Measurements from ENCODE around the gene ATXN7.

ATXN7 gene

DNA sequence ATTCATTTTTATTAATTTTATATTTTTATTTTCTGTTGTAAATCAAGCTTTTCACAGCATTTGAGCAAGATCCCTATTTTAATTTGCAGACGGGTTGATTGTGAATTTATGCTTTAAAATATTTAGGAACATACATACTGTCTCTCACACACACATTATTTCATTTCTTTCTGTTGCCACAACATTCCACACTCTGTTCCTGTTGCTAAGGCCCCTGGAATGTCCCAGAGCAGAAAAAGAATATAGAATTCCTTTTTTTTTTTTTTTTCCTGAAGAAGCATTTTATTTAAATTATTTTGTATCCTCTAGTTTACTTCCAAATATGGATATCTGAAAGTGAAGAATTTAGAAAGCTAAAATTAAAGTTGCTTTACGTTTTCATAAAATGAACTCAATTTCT is 85.3 kb downstream of the ATXN7 start:
- Histone ChIP-seq H4K8ac (ENCODE audit: low read depth, low read length) (no peak overlapping the region), H3K79me1 (ENCODE audit: low read length) (peaks cover 20% of the 10 kb centered on the region), H3K23ac (ENCODE audit: low read length) (no peak overlapping the region), H2BK120ac (ENCODE audit: low read depth, low read length) (no peak overlapping the region), H3K4me3 (ENCODE audit: low read length) (no peak overlapping the region), H3K27me3 (ENCODE audit: insufficient read depth, low read length, poor library complexity) (no peaks in the 10 kb centered on the region), H3K27ac (ENCODE audit: low read depth, low read length) (no peak overlapping the region), H3K56ac (ENCODE audit: low read length) (no peak overlapping the region), H2BK15ac (replicated peaks; ENCODE audit: low read depth) (no peak overlapping the region), H2BK5ac (ENCODE audit: low read length) (no peak overlapping the region), H3K4me2 (ENCODE audit: low read length) (no peak overlapping the region), H3K9ac (ENCODE audit: low read length) (no peak overlapping the region), H3K79me2 (ENCODE audit: control insufficient read depth, insufficient read depth, low read length) (peaks cover 4% of the 10 kb centered on the region), H3K18ac (ENCODE audit: low read length) (no peak overlapping the region), H2AK5ac (ENCODE audit: low read length) (no peak overlapping the region), H4K5ac (ENCODE audit: low read length) (no peak overlapping the region), H3K4me1 (ENCODE audit: control insufficient read depth, low read depth, low read length) (peaks cover 6% of the 10 kb centered on the region), H3K36me3 (ENCODE audit: control insufficient read depth, insufficient read depth, low read length) (no peaks in the 10 kb centered on the region), H3K4ac (ENCODE audit: low read depth, low read length) (no peak overlapping the region)
- no CpG with 5 or more reads among the region's 2 CpGs for WGBS (ENCODE audit: extremely low coverage, insufficient coverage, low lambda C conversion rate)
- no peak for DNase-seq

DNA sequence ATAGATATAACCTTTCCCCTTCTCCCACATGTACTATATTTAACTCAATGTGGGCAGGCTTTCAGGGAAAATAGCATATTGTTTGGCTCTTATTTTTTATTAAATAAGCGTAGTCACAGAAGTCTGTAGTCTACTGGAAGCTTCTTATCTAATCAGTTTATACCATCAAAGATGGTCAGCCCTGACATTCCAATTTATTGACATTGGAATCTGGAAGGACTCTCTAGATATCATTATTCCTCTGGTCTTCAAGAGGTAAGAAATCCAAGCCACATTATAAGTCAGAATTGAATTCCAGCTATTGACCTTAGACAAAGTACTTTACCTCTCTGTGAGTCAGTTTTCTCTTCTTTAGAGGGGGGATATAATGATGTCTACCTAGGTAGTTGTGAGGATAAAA is 87.0 kb downstream of the ATXN7 start:
- H2BK120ac ChIP-seq (ENCODE audit: low read depth, low read length) = no peak overlapping the region
- no CpG with 5 or more reads among the region's 1 CpG for WGBS (ENCODE audit: extremely low coverage, insufficient coverage, low lambda C conversion rate)
- H3K4me1 ChIP-seq (ENCODE audit: control insufficient read depth, low read depth, low read length) = peaks cover 13% of the 10 kb centered on the region
- no peak overlapping the region for H3K56ac ChIP-seq (ENCODE audit: low read length)
- no peak overlapping the region for H4K5ac ChIP-seq (ENCODE audit: low read length)
- no peaks in the 10 kb centered on the region for H3K36me3 ChIP-seq (ENCODE audit: control insufficient read depth, insufficient read depth, low read length)
- H2BK5ac ChIP-seq (ENCODE audit: low read length) = no peak overlapping the region
- no peaks in the 10 kb centered on the region for H3K27me3 ChIP-seq (ENCODE audit: insufficient read depth, low read length, poor library complexity)
- DNase-seq = no peak
- no peak overlapping the region for H2BK15ac ChIP-seq (replicated peaks; ENCODE audit: low read depth)
- no peak overlapping the region for H3K23ac ChIP-seq (ENCODE audit: low read length)
- no peak overlapping the region for H4K8ac ChIP-seq (ENCODE audit: low read depth, low read length)
- no peak overlapping the region for H3K4me2 ChIP-seq (ENCODE audit: low read length)
- H3K79me1 ChIP-seq (ENCODE audit: low read length) = peaks cover 17% of the 10 kb centered on the region
- H3K79me2 ChIP-seq (ENCODE audit: control insufficient read depth, insufficient read depth, low read length) = peaks cover 4% of the 10 kb centered on the region
- no peak overlapping the region for H3K27ac ChIP-seq (ENCODE audit: low read depth, low read length)
- H3K4ac ChIP-seq (ENCODE audit: low read depth, low read length) = no peak overlapping the region
- H3K4me3 ChIP-seq (ENCODE audit: low read length) = no peak overlapping the region
- no peak overlapping the region for H3K9ac ChIP-seq (ENCODE audit: low read length)
- H2AK5ac ChIP-seq (ENCODE audit: low read length) = no peak overlapping the region
- H3K18ac ChIP-seq (ENCODE audit: low read length) = no peak overlapping the region

DNA sequence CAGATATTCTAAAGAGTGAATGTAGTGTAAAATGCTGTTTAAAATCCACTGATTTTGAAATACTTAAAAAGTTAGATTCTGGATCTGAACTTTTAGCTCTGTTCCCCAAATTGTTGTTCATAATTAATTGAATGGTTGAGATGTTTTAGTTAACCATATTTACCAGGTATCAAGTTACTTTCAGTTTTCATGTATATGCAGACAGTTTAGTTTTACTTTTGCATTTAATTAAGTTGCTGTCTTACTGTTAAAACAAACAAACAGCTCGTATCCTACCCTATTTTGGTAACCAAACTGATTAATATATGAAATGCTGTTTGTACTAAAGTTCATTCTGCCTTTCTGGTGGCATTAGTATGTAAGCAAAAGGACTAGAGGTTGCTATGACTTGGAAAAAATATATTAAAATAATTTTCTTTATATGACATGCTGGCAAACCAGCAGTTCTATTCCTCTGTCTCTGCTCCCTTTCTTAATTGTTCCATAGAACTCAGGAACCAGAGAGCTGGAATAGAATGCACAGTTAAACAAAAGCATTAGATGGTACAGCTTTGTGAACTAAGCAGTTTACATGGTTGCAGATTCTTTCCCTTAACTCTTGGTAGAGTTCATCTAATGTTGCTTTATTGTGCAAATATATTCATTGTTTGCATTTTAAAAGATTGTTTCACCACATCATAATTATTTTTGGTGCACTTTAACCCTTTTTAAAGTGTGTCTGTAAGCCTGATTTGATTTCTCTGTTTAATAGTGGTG is 88.0 kb downstream of the ATXN7 start:
- no CpG with 5 or more reads among the region's 1 CpG for WGBS (ENCODE audit: extremely low coverage, insufficient coverage, low lambda C conversion rate)

DNA sequence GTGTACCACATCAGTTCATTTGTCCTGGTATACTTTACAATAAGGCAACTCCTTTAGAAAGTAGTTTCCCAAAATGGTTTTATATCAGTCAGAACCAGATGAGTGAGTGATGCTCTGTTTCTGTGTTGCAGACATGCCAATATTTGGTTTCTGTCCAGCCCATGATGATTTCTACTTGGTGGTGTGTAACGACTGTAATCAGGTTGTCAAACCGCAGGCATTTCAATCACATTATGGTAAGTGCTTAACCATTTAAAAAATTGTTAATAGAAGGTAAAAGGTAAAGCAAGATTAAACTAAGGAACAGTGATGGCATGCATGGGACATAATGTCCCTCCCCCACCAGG is 88.6 kb downstream of the ATXN7 start:
- Histone ChIP-seq H2BK15ac (replicated peaks; ENCODE audit: low read depth) (no peak overlapping the region), H3K18ac (ENCODE audit: low read length) (no peak overlapping the region), H3K36me3 (ENCODE audit: control insufficient read depth, insufficient read depth, low read length) (no peaks in the 10 kb centered on the region), H3K23ac (ENCODE audit: low read length) (no peak overlapping the region), H3K56ac (ENCODE audit: low read length) (no peak overlapping the region), H3K27me3 (ENCODE audit: insufficient read depth, low read length, poor library complexity) (no peaks in the 10 kb centered on the region), H2BK5ac (ENCODE audit: low read length) (no peak overlapping the region), H3K4me3 (ENCODE audit: low read length) (no peak overlapping the region), H3K4me2 (ENCODE audit: low read length) (no peak overlapping the region), H3K9ac (ENCODE audit: low read length) (no peak overlapping the region), H3K27ac (ENCODE audit: low read depth, low read length) (no peak overlapping the region), H3K4ac (ENCODE audit: low read depth, low read length) (no peak overlapping the region), H2AK5ac (ENCODE audit: low read length) (no peak overlapping the region), H3K4me1 (ENCODE audit: control insufficient read depth, low read depth, low read length) (peaks cover 18% of the 10 kb centered on the region), H2BK120ac (ENCODE audit: low read depth, low read length) (no peak overlapping the region), H4K5ac (ENCODE audit: low read length) (no peak overlapping the region), H4K8ac (ENCODE audit: low read depth, low read length) (no peak overlapping the region), H3K79me2 (ENCODE audit: control insufficient read depth, insufficient read depth, low read length) (peaks cover 4% of the 10 kb centered on the region), H3K79me1 (ENCODE audit: low read length) (peaks cover 12% of the 10 kb centered on the region)
- WGBS (ENCODE audit: extremely low coverage, insufficient coverage, low lambda C conversion rate) = no CpG with 5 or more reads among the region's 2 CpGs
- DNase-seq = no peak

More for the DNA sequence above, 88.0 kb downstream of the ATXN7 start:
- Histone ChIP-seq H3K56ac (ENCODE audit: low read length) (no peak overlapping the region), H3K23ac (ENCODE audit: low read length) (no peak overlapping the region), H3K79me2 (ENCODE audit: control insufficient read depth, insufficient read depth, low read length) (peaks cover 4% of the 10 kb centered on the region), H2BK15ac (replicated peaks; ENCODE audit: low read depth) (no peak overlapping the region), H3K79me1 (ENCODE audit: low read length) (peaks cover 15% of the 10 kb centered on the region), H3K36me3 (ENCODE audit: control insufficient read depth, insufficient read depth, low read length) (no peaks in the 10 kb centered on the region), H3K27me3 (ENCODE audit: insufficient read depth, low read length, poor library complexity) (no peaks in the 10 kb centered on the region), H2BK120ac (ENCODE audit: low read depth, low read length) (no peak overlapping the region), H3K4me1 (ENCODE audit: control insufficient read depth, low read depth, low read length) (peaks cover 16% of the 10 kb centered on the region), H3K4ac (ENCODE audit: low read depth, low read length) (no peak overlapping the region), H3K27ac (ENCODE audit: low read depth, low read length) (no peak overlapping the region), H3K4me3 (ENCODE audit: low read length) (no peak overlapping the region), H4K8ac (ENCODE audit: low read depth, low read length) (no peak overlapping the region), H3K4me2 (ENCODE audit: low read length) (no peak overlapping the region), H2BK5ac (ENCODE audit: low read length) (no peak overlapping the region), H3K9ac (ENCODE audit: low read length) (no peak overlapping the region), H3K18ac (ENCODE audit: low read length) (no peak overlapping the region), H4K5ac (ENCODE audit: low read length) (no peak overlapping the region), H2AK5ac (ENCODE audit: low read length) (no peak overlapping the region)
- DNase-seq = no peak

DNA sequence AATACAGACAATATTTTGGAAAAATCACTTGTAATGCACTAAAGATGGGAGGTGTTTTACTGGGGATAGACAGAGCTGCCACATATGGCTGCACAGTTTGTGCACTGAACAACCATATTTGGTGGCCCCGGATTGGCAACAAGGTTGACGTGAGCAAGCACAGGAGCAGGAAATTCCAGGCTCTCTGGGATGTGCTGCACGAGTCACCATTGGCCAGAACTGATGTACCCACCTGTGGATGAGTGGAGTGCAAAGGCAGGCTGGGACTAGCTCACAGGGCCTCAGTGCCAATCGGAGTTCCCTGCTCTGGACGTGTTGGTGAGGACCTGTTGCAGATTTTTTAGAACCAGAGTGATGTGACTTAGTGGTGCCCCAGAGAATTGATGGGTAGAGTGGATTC is 90.5 kb downstream of the ATXN7 start:
- H4K8ac ChIP-seq (ENCODE audit: low read depth, low read length) = no peak overlapping the region
- H3K27ac ChIP-seq (ENCODE audit: low read depth, low read length) = peak overlapping the region; percentile 45
- no peak overlapping the region for H2BK5ac ChIP-seq (ENCODE audit: low read length)
- no peak overlapping the region for H3K56ac ChIP-seq (ENCODE audit: low read length)
- no peaks in the 10 kb centered on the region for H3K36me3 ChIP-seq (ENCODE audit: control insufficient read depth, insufficient read depth, low read length)
- H2AK5ac ChIP-seq (ENCODE audit: low read length) = no peak overlapping the region
- H3K27me3 ChIP-seq (ENCODE audit: insufficient read depth, low read length, poor library complexity) = no peaks in the 10 kb centered on the region
- no peak overlapping the region for H3K23ac ChIP-seq (ENCODE audit: low read length)
- H2BK15ac ChIP-seq (replicated peaks; ENCODE audit: low read depth) = no peak overlapping the region
- no peak overlapping the region for H3K4me2 ChIP-seq (ENCODE audit: low read length)
- WGBS (ENCODE audit: extremely low coverage, insufficient coverage, low lambda C conversion rate) = no CpG with 5 or more reads among the region's 5 CpGs
- no peak overlapping the region for H4K5ac ChIP-seq (ENCODE audit: low read length)
- H2BK120ac ChIP-seq (ENCODE audit: low read depth, low read length) = no peak overlapping the region
- no peak overlapping the region for H3K18ac ChIP-seq (ENCODE audit: low read length)
- H3K79me2 ChIP-seq (ENCODE audit: control insufficient read depth, insufficient read depth, low read length) = no peaks in the 10 kb centered on the region
- no peak for DNase-seq
- peaks cover 3% of the 10 kb centered on the region for H3K79me1 ChIP-seq (ENCODE audit: low read length)
- H3K4me3 ChIP-seq (ENCODE audit: low read length) = no peak overlapping the region
- peaks cover 17% of the 10 kb centered on the region for H3K4me1 ChIP-seq (ENCODE audit: control insufficient read depth, low read depth, low read length)
- no peak overlapping the region for H3K4ac ChIP-seq (ENCODE audit: low read depth, low read length)
- H3K9ac ChIP-seq (ENCODE audit: low read length) = no peak overlapping the region

Data from mesendoderm (in vitro differentiated cells).